Stimulated activated CD8-positive, alpha-beta memory T cell treated with anti-CD3 and anti-CD28 coated beads, Interleukin-15, amount 100 ng/mL, for 4 hours (primary cell): ENCODE results near the gene GRAMD4.

Experiments used
- DNase-seq, 2 donors: peaks; one replicate each; pipeline ENCODE4 v3.0.0-alpha.2; 2020; ENCODE audit warnings: low read depth in 2 of 2

Gene GRAMD4, protein sequence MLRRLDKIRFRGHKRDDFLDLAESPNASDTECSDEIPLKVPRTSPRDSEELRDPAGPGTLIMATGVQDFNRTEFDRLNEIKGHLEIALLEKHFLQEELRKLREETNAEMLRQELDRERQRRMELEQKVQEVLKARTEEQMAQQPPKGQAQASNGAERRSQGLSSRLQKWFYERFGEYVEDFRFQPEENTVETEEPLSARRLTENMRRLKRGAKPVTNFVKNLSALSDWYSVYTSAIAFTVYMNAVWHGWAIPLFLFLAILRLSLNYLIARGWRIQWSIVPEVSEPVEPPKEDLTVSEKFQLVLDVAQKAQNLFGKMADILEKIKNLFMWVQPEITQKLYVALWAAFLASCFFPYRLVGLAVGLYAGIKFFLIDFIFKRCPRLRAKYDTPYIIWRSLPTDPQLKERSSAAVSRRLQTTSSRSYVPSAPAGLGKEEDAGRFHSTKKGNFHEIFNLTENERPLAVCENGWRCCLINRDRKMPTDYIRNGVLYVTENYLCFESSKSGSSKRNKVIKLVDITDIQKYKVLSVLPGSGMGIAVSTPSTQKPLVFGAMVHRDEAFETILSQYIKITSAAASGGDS

DNA sequence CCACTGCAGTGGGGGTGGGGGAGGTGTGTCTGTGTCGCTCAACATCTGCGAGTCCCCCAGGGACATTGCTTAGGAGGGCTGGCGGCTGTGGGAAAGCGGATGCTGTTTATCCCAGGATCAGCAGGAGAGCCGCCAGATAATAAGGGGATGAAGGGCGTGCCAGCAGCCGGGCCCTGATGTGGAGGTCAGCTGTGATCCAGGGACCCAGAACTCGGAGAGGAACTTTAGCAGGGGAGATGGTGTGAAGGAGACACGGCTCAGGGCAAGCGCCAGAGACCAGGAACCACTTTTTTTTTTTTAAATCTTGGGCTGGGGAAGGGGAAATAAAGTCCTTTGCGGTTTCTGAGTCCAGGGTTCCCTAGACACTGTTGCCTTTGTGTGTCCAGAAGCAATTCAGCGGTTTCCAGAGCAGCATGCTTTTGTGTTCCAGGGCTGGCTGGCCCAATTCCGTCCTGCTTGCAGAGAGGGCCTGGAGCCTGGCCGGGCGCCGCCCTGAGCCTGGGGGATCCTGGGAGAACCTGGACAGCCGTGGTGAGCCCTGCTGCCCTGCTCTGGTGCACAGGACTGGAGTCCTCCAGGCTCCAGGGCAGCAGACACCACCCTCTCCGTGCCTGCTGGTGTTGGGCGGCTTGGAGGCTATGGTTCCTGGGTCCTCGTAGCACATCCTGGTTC, at the start of gene GRAMD4:
Gene GRAMD4, plus strand, starts transcription at position 557 of the 672 bp plus-strand sequence. CDS start 6,414 bp downstream, outside the sequence.
- DNase-seq, result no peak

DNA sequence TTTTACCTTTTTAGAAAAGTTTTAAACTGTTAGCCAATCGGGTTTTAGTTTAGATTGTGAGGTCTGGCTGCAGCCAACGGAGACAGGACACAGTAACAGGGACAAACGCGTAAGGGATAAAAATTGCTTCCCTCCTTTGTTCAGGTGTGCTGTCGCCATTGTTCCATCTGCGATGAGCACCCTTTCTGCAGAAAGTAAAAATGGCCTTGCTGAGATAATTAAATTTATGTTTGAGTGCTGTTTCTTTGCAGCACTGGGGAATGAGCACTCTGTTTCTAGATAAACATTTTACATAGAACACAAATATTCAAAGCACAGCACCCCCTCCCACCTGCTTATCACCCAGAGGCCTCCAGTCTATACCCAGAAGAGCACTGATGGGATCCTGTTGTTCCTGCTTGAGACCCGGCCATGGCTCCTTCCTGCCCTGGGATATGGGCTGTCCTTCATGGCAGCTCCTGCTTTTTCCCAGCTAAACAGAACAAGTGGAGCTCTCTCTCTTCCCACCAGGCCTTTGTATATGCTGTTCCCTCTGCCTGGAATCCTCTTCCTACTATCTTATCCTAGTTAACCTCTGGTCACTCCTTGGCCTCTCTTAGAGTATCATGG, 48.4 kb upstream of the GRAMD4 start:
- DNase-seq, result no peak

DNA sequence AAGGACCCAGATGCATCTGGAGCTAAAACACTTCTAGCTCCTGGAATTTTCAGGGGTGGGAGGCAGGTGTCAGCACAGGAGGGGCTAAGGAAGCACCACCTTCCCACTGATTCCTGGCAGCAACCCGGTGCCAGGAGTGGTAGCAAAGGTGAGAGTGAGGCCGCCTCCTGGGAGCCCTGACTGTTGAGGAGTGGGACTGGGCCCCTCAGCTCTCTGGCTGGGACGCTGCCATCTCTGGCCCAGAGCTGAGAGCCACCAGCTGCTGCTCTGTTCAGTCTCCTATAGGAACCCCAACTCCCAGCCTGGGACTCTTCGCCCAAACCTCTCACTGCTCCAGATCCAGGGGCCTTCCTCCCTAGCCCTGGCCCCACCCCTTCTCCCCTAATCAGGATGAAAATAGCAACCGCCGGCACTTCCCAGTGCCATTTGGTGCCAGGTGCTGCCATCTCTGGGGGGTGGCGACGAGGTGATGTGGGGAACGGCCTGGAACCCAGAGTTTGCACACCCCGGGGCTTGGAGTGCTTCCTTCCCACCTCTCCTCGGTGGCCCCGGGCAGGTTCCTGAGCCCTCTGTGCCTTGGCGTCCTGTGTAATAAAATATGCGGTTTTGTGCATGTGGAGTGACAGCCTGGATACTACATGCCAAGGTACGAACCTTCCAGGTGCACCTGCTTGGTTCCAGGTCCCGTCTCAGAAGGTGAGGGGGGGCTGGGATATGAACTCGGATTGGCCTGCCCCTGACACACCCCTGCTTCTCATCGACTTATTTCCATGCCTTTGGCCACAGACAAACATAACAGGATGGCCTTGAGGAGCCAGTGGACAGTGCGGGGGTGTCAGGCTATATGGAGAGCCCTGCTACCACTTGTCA, 47.0 kb upstream of the GRAMD4 start:
- DNase-seq, result no peak

DNA sequence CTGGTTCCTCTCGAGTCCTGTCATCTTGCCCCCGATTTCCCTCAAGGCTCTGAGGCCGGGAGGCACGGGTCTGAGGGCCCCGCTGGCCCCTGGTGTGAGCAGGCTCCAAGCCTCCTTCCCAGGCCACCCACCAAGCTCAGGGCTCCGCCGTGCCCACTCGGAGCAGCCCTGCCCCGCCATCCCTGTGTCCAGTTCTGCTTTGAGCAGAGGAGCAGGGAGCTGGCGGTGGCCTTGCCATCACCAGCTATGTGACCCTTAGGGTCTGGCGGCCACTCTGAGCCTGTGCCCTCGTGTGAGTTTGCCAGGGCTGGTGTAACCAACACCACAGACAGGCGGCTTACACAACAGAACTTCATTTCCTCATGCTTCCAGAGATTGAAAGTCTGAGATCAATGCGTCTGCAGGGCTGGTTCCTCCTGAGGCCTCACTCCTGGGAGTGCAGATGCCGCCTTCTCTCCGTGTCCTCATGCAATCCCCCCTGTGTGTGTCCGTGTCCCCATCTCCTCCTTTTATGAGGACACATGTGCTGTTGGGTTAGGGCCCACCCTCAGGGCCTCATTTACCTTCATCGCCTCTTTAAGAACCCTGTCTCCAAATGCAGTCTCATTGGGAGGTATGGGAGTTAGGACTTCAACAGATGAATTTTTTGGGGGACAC, 46.3 kb upstream of the GRAMD4 start:
- DNase-seq, result no peak

DNA sequence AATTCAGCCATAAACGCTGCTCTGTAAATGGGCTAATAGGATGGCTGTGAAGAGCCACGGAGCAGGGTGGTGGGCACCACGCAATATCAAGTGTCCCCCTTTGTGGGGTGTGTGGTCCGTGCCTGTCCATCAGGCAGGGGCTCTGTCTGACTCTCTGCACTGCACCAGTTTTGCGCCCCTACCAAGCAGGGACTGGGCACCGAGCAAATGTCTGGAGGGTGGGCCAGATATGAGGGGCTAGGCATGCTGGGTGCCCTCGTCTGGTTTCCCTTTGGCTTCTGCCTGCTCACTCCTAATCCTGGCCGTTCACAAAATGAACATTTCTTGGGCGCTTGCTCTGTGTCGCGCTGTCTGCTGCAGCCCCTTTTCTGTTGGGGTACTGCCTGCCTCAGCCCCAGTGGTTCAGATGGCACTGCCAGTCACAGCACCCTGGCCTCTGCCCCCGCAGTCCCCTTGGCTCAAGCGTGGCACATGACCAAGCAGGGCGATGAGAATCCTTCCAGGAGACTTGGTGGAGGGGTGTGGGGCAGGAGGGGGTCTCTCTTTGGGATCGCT, 45.7 kb upstream of the GRAMD4 start:
- no peak for DNase-seq

DNA sequence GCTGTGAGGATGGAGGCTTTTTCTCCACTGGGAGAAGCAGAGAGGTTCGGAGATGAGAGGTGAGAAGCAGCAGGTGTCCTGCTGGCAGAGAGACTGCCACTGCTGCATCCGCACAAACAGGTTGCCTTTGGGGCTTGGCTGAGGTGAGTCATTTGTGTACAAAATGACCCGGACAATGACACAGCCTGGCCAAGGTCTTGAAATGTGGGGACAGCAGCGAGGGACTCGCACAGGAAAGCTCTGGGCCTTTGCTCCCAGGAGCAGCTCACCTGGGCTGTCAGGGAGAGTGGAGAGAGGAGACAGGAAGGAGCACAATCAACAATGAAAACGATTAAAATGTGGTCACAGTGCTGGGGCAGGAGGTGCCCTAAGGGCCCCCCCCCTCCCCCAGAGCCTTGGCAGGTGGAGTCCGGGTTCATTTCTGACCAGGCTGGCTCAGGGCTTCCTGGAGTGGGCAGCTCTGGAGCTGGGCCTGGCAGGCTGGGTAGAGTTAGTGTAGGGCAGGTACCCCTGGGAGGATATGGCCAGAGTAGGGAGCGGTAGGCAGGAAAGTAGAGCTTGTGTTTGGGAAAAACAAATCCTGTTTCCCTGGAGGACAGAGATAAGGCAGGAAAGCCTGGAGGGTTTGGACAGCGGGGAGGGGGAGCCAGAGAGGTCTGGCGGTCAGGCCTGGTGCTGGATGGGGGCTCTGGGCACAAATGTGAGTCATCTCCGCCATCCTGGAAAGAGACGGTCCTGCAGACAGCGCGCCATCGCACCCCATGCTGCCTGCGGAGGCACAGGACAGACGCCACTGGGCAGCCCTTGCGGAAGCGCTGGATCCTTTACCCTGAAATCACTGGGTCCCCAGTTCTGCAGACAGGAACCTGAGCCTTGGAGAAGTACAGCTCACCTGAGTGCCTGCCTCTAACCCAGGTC, 44.9 kb upstream of the GRAMD4 start:
- no peak for DNase-seq

DNA sequence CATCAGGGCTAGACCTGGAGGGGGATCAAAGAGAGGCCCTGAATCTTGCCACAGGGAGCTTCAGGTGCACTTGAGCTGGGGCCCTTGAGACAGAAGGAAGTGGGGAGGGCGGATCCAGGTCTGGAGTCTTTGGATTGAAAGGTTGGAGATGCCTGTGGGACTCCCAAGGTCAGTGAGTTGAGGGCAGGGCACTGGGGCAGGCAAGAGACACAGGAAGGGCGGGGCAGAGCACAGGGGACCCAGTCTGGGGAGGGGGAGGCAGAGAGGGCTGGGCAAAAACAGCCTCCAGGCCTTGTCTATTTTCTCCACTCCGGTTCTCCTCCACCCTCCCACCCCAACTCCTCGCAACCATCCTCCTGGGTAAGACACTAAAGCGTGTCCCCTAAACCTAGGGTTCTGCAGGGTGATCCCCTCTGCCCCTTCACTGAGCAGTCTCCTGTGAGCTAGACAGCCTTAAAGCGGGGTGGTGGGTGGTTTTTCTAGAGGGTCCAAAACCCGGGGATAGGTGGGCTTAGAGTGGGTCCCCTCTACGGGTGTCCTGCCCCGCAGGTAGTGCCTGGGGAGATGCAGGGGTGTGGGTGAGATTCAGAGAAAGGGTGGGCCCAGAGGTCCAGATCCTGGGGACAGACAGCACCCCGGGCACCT, 44.2 kb upstream of the GRAMD4 start:
- no peak for DNase-seq

DNA sequence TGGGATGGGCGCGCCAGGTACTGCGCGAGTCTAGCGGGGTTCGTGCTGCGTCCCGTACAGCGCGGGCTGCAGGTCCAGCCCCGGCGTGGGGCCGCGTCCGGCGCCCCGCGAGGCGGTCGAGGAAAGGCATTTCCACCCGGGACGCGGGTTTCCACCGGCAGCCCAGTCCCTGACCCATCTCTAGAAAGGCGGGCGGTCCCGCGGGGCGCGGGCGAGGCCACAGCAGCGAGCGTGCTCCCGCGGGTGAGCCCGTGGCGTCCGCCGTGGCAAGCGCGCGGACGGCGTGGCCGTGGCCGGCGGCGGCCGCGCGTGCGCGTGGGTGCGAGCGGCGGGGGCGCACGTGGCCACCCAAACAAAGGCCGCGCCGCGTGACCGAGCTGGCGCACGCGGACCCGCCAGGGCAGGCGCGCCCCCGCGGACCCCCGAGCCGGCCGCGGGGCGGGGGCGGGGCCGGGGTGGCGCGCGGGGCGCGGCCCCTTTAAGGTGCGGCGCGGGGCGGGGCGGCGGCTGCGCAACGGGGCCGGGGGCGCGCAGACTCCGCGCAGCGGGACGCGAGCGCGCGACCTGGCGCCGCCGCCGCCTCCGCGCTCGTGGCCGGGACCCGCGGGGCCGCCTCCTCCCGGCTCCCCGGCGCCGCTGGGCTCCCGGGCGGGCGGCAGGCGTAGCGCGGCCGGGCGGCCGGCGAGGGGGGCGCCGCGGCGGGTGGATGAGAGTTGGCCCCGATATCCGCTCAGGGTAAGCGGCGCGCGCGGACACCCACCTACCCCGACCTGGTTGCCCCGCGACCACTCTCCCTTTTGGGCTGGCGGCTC, 43.4 kb upstream of the GRAMD4 start:
- peak in 1 of 2 donors; percentile 52 for DNase-seq

DNA sequence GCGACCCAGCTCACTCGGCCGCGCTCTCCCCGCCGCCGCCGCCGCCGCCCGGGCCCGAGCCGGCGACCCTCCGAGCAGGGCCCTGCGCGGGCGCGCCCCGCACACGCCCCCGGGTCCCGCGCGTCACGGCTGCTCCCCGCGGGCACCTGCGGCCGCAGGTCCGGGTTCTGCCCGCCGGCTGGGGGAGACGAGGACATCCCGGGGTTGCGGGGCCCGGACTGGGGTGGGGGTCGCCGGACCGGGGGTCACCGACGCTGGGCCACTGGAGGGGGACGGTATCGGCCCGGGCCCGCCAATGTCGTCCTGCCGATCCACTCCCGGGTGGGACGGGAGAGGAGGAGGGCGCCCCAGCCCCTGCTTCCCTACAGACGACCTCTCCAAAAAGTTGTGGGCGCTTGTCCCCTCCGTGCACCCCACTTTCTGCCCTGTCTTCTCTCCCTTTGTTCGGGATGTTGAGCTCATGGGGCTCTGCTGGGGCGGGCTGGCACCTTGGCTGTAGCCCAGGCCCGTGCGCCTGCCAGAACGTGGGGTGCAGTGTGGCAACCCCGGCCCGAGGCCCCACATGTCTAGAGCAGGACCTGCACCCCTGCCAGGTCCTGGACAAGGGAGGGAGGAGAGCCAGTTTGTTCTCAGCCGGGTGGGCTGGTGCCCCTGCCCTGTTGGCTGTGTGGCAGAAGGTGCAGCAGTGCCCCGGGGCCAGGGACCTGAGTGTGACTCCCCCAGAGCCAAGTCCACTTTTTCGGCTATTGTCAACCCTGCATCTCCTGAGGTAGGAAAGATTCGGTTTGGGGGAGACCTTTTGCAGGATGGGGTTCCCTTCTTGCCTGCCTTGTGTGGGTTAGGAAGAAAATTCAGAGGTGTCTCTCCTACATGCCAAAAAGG, 42.6 kb upstream of the GRAMD4 start:
- DNase-seq, result no peak

DNA sequence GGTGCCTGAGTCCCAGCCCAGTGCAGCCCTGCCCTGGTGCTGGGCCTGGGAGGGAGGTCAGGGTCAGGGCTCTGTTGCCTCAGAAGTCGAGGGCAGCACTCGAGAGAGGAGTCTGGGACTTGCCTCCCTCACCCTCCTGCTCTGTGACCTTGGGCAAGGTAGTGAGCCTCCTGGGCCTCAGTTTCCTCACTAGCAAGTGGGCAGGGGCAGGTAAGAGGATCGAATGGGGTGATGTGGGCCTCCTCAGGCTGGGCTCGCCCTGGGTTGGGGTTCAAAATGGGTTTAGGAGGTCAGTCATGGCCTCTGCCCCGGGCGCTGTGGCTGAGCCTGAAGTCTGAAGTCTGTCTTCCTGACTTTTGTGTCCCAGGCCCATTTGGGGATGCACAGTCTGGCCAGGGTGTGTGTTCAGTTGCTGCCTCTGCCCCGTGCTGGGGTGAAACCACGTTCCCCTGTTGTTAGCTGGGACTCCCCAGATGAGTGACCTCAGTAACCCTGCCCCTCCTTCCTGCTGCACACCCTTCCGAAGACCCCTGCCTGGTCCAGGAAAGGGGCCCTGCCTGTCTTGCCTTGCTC, 41.8 kb upstream of the GRAMD4 start:
- DNase-seq, result no peak

DNA sequence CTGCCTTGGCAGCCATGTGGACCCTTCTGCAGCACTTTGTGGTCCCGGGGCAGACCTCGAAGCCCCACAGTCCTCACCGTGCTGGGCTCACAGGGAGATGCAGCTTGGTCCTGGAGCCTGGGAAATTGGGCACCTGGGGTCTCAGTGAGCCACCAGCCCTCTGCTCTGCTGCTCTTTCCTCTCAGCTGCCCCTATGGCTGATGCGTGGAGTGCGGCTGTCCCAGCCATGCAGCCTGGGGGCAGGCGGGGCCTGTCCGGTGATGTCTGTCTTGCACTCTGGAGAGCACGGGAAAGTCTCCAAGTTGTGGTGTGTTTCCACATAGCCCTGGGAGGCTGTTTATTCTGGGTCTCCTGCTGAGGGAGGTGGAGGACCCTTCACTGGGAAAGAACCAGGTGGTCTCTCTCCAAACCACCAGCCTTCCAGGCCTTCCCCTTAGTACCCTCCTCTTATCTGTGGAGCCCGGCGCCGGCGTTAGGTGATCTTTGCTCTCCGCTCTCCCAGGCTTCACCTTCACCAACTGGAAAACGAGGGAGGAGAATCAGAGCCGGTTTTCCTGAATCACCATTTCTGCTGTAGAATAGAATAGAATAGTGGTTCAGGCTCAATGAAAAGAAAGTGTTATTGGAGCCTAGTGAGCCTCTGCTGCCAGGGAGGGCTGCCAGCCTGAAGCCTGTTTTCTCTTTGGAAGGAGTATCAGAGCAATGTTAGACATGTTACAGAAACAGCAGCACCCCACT, 41.2 kb upstream of the GRAMD4 start:
- no peak for DNase-seq

DNA sequence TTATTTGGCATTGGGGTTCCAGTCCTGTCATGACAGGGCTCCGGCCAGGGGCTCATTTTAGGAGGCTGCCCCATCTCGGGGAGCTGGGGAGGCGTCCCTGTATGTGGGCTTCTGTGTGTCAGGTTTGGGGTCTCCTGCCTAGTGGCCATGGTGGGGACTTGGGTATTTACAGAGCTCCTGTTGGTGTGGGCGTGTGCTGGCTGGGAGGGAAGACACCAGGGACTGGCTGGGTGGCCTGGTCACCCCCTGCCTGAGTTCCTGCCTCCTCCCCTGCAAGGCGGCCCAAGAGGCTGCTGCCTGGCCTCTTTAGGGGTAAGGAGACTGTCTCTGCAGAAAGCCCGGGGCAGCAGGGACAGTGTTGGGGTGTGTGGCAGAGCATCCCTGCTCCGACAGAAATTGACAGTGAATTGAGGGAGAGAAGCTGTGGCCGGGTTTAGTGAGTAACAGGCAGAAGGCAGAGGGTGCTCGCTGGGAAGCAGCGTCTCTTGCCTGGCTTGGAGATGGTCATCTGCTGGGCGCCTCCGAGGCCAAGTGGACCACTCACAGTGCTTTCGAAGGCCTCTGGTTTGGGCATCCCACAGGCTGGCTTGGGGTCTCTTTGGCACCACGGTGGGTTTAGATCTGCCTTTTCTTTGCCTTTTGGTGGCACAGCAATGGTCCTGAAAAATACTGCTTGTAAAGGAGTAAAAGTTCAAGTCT, 40.3 kb upstream of the GRAMD4 start:
- no peak for DNase-seq

DNA sequence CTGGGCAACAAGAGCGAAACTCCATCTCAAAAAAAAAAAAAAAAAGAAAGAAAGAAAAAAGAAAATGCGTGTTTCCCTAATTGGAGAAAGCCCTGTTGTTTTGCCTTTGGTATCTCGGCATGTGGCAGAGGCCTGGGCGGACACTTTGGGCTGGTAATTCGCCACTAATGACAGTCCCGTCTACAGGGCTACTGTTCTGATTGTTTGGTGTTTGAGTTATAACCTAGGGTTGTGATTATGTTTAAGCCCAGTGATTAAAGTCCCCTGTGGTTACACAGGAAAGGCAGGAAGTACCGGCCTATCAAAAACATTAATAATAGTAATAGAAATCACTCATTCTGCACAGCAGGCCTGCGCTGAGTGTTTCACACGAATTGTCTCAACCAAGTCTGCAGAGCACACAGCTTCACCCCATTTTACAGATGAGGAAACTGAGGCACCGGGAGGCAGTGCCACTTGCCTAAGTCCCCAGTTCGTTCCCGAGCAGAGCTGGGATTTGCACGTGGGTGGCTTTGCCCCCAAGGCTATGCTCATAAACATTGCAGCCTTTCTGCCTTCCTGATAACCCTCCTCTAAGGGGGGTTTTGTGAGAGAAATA, 39.1 kb upstream of the GRAMD4 start:
- no peak for DNase-seq

DNA sequence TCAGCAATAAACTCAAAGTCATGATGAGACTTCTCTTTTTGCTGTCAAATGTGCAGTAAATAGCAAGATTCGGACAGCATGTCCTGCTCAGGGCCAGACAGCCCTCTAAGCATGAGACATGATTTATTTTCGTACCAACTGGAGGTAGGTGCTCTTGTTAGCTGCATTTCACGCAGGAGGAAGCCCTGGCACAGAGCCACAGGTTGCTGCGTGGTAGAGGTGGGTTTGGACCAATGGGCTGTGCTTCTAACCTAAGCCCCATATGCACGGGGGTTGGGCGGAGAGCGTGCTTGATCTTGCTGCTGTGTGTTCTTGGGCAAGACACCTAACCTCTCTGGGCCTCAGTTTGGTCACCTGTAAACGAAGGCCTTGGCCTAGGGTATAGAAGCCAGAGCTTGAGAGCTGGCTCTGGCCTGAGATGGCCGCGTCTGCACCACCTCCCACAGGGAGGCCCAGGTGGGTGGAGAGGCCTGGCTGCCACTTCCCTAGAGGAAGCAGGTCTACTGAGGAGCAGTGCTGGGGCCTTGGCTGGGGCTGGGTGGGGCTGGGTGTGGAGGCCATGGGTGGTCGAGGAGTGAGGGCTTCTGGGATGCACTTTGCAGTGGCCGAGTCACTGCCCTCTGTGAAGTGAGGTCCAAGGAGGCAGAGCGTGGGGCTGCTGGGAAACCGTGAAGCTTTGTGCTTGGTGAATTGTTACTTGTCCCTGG, 38.5 kb upstream of the GRAMD4 start:
- DNase-seq, result no peak
